Keratinocyte (primary cell): Measurements from ENCODE around the gene FAM20C. TPM values are rescaled to one million over a fixed set of nuclear protein-coding genes. Genes with fewer than 3 reads are reported as not detected.

ENCODE experiments used
- DNase-seq: peaks from one replicate; pipeline ENCODE4 v3.0.0-alpha.2; 2011; ENCODE audit warnings: low read depth, missing footprints, low spot score
- FAIRE-seq: peaks from 2 replicates; lab custom pipeline; 2011; peaks lifted over from hg19 to GRCh38; lab: Jason Lieb, UNC
- H2AFZ ChIP-seq: 2 replicates; pipeline ENCODE4 v1.6.0; 2012; ENCODE audit warnings: low read length, control low read depth, inconsistent platforms; ENCODE audit not compliant: control insufficient read depth
- H3K27ac ChIP-seq: 2 replicates; pipeline ENCODE4 v1.5.1; 2011; ENCODE audit warnings: low read length; ENCODE audit not compliant: control insufficient read depth, insufficient read depth
- H3K27me3 ChIP-seq: 3 replicates; pipeline ENCODE4 v1.6.0; 2011; ENCODE audit warnings: low read length; ENCODE audit not compliant: control insufficient read depth, insufficient read depth; ENCODE audit errors: extremely low read depth
- H3K36me3 ChIP-seq, 2 experiments: 2 replicates in 1 of 2; 3 replicates in 1 of 2; pipeline ENCODE4 v1.5.1; 2011; ENCODE audit warnings: low read length in 2 of 2, mild to moderate bottlenecking in 1 of 2; ENCODE audit not compliant: control insufficient read depth in 2 of 2, insufficient read depth in 2 of 2; ENCODE audit errors: extremely low read depth in 1 of 2
- H3K4me1 ChIP-seq: 3 replicates; pipeline ENCODE4 v1.5.1; 2011; ENCODE audit warnings: low read length; ENCODE audit not compliant: control insufficient read depth, insufficient read depth; ENCODE audit errors: extremely low read depth
- H3K4me2 ChIP-seq: 3 replicates; pipeline ENCODE4 v1.6.0; 2011; ENCODE audit warnings: low read depth, low read length; ENCODE audit not compliant: control insufficient read depth, insufficient read depth; ENCODE audit errors: extremely low read depth
- H3K4me3 ChIP-seq, 3 experiments: fragments of 200-600 bp in 1 of 3; sonication (generic) in 1 of 3; 2 replicates in 2 of 3; 3 replicates in 1 of 3; pipeline ENCODE4 v1.5.1; 2011 to 2016; ENCODE audit warnings: low read length in 3 of 3, mild to moderate bottlenecking in 3 of 3, control low read depth in 2 of 3, inconsistent platforms in 1 of 3, low read depth in 1 of 3, mixed read lengths in 1 of 3, mixed run types in 1 of 3, moderate library complexity in 1 of 3; ENCODE audit not compliant: control insufficient read depth in 2 of 3, insufficient read depth in 2 of 3; ENCODE audit errors: extremely low read depth in 1 of 3
- H3K79me2 ChIP-seq: 2 replicates; pipeline ENCODE4 v1.6.0; 2012; ENCODE audit warnings: low read length; ENCODE audit not compliant: control insufficient read depth, insufficient read depth
- H3K9ac ChIP-seq: 3 replicates; pipeline ENCODE4 v1.6.0; 2011; ENCODE audit warnings: low read length; ENCODE audit not compliant: control insufficient read depth, insufficient read depth; ENCODE audit errors: extremely low read depth
- H3K9me1 ChIP-seq: 3 replicates; pipeline ENCODE4 v1.6.0; 2011; ENCODE audit warnings: low read length; ENCODE audit not compliant: control insufficient read depth, insufficient read depth; ENCODE audit errors: extremely low read depth
- H3K9me3 ChIP-seq: 2 replicates; pipeline ENCODE4 v1.5.1; 2012; ENCODE audit warnings: low read depth, low read length; ENCODE audit not compliant: control insufficient read depth
- H4K20me1 ChIP-seq: 3 replicates; pipeline ENCODE4 v1.6.0; 2011; ENCODE audit warnings: low read length; ENCODE audit not compliant: control insufficient read depth, insufficient read depth; ENCODE audit errors: extremely low read depth
- EZH2 ChIP-seq: IDR thresholded peaks from one replicate; pipeline ENCODE4 v1.6.1; 2012; ENCODE audit warnings: inconsistent platforms, mild to moderate bottlenecking, low read length, moderate library complexity
- dilution Hi-C: fragments of 300-500 bp; cut with MboI; formaldehyde crosslinking; loops from one replicate; pipeline ENCODE4 v1.7.0; 2020; ENCODE audit warnings: low sequenced_read_pairs; ENCODE audit not compliant: extremely low pct_ligation_motif_present
- polyA plus RNA-seq, 5 experiments: library from polyadenylated mRNA; depleted of rRNA in 3 of 5; stranded (reverse) in 3 of 5; stranded (forward) in 1 of 5; unstranded in 1 of 5; fragments of >200 nt; gene quantifications; 1 replicate in 1 of 5; 2 replicates in 3 of 5; 3 replicates in 1 of 5; pipeline versions ENCODE4 v1.2.1 to v1.2.3, GENCODE V29; 2011 to 2012; ENCODE audit warnings: missing spikeins in 2 of 5, low read depth in 1 of 5, low replicate concordance in 1 of 5
- TF ChIP-seq, protein P1 (sequence below), 3 experiments: IDR thresholded peaks in 1 of 3; conservative IDR thresholded peaks in 1 of 3; optimal IDR thresholded peaks in 1 of 3; 2 replicates in 2 of 3; 3 replicates in 1 of 3; pipeline versions ENCODE3 to v1.5.1; 2011; ENCODE audit warnings: low read length in 3 of 3, mild to moderate bottlenecking in 3 of 3, moderate library complexity in 2 of 3, control low read depth in 1 of 3, inconsistent platforms in 1 of 3; ENCODE audit not compliant: insufficient read depth in 2 of 3; ENCODE audit errors: extremely low read depth in 1 of 3

Gene FAM20C
- polyA plus RNA-seq, 1 donor (not counting 4 experiments of a cell fraction or from before 2014, with no cell fraction given): 3.8 TPM

DNA sequence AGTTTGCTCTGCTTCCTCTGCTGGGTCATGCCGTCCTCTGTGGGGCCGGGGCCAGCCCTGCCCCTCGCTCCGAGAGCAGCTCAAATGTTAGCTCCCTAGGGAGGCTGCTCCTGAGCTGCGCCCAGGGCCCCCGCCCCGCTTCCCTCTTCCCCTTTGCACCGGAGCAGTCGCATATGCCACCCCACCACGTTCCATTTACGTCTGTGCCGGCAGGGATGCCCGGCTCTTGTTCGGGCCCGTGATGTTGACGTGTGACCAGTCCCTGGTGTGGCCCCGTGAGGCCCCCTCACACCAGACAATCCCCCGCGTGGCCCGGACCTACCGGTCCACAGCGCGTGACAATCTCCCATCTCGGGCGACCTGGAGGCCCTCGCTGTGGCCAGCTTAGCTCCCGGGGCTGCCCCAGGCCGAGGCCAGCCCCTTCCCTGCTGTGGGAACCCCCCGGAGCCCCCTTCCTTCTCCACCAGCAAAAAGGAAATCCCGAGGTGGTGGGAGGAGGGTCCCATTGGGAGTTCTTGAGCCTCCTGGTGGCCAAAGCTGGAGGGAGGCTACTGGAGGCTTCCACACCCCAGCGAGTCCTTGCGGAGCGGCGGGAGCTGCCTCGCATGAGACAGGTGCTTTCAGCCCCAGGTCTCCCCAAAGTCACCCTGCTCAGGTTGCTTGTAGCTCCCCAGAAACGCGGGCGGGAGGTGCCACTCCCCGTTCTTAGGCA lies 15.2 kb downstream of the FAM20C start:
- H3K9ac ChIP-seq: no peak overlapping the region
- DNase-seq (no peak), FAIRE-seq (no peak)
- H3K79me2 ChIP-seq: no peaks in the 10 kb centered on the region
- H3K27ac ChIP-seq: no peak overlapping the region
- peaks cover 6% of the 10 kb centered on the region for H3K9me3 ChIP-seq
- dilution Hi-C loops: no loop called here
- no peaks in the 10 kb centered on the region for H3K9me1 ChIP-seq
- no peak overlapping the region for H3K4me3 ChIP-seq
- H2AFZ ChIP-seq: no peak overlapping the region
- H3K4me2 ChIP-seq: no peak overlapping the region
- no peak for TF ChIP-seq EZH2
- TF ChIP-seq, protein P1, sequence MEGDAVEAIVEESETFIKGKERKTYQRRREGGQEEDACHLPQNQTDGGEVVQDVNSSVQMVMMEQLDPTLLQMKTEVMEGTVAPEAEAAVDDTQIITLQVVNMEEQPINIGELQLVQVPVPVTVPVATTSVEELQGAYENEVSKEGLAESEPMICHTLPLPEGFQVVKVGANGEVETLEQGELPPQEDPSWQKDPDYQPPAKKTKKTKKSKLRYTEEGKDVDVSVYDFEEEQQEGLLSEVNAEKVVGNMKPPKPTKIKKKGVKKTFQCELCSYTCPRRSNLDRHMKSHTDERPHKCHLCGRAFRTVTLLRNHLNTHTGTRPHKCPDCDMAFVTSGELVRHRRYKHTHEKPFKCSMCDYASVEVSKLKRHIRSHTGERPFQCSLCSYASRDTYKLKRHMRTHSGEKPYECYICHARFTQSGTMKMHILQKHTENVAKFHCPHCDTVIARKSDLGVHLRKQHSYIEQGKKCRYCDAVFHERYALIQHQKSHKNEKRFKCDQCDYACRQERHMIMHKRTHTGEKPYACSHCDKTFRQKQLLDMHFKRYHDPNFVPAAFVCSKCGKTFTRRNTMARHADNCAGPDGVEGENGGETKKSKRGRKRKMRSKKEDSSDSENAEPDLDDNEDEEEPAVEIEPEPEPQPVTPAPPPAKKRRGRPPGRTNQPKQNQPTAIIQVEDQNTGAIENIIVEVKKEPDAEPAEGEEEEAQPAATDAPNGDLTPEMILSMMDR (optimal IDR thresholded peaks at IDR 0.05 in 1 of 3, IDR thresholded peaks at IDR 0.05 in 1 of 3, conservative IDR thresholded peaks at IDR 0.05 in 1 of 3; ENCODE audit: extremely low read depth in 1 of 3, insufficient read depth in 2 of 3, low read length in 3 of 3): no peak
- H3K36me3 ChIP-seq: peaks cover 0 to 6% of the 10 kb centered on the region in 2 experiments
- no peaks in the 10 kb centered on the region for H3K27me3 ChIP-seq
- no peaks in the 10 kb centered on the region for H3K4me1 ChIP-seq
- H4K20me1 ChIP-seq: no peaks in the 10 kb centered on the region

DNA sequence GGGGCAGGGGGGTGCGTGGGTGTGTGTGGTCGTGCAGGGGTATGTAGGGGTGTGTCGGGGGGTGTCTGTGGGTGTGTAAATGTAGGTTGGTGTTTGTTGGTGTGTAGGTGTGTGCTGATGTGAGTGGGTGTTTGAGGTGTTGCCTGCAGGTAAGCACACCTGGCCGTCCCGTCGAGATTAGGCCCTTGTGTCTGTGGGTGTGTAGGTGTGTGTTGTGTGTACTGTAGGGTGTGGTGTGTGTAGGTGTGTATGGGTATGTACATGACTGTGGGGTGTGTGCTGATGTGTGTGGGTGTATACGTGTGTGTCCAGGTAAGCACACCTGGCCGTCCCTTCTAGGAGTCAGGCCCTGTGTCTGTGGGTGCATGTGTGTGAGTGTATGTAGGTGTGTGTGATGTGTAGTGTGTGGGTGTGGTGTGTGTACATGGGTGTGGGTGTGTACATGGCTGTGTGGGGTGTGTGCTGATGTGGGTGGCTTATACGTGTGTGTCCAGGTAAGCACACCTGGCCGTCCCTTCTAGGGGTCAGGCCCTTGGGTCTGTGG lies 15.8 kb downstream of the FAM20C start:
- no peaks in the 10 kb centered on the region for H3K27me3 ChIP-seq
- no peaks in the 10 kb centered on the region for H3K4me1 ChIP-seq
- H4K20me1 ChIP-seq: no peaks in the 10 kb centered on the region
- no peak overlapping the region for H3K9ac ChIP-seq
- H3K4me3 ChIP-seq: no peak overlapping the region
- H3K9me3 ChIP-seq: peaks cover 6% of the 10 kb centered on the region
- no peaks in the 10 kb centered on the region for H3K79me2 ChIP-seq
- no peak overlapping the region for H2AFZ ChIP-seq
- no peak for TF ChIP-seq EZH2
- TF ChIP-seq, protein P1 (optimal IDR thresholded peaks at IDR 0.05 in 1 of 3, IDR thresholded peaks at IDR 0.05 in 1 of 3, conservative IDR thresholded peaks at IDR 0.05 in 1 of 3; ENCODE audit: extremely low read depth in 1 of 3, insufficient read depth in 2 of 3, low read length in 3 of 3): no peak
- dilution Hi-C loops: no loop called here
- H3K36me3 ChIP-seq: peaks cover 3 to 6% of the 10 kb centered on the region in 2 experiments
- no peak overlapping the region for H3K4me2 ChIP-seq
- no peak overlapping the region for H3K27ac ChIP-seq
- no peak for FAIRE-seq
- H3K9me1 ChIP-seq: no peaks in the 10 kb centered on the region
- DNase-seq: no peak
